WTC11 (cell line): Measurements from ENCODE around the gene COL18A1. TPM values are rescaled to one million over a fixed set of nuclear protein-coding genes. Genes with fewer than 3 reads are reported as not detected.

Source experiments
- ATAC-seq: fragments of 200-7000 bp; cut with Tn5 transposase; 2 replicates; pipeline ENCODE4 v1.10.0; 2021; ENCODE audit warnings: mild to moderate bottlenecking, moderate library complexity
- CTCF ChIA-PET: fragments of 300-600 bp; sonication (Branson Sonifier 250); formaldehyde crosslinking; loops from one replicate; lab custom pipeline; 2021; ENCODE audit warnings: antibody characterized with exemption; lab: Charles Lee
- POLR2A ChIA-PET: fragments of 350-600 bp; sonication (Branson Sonifier 250); formaldehyde crosslinking; loops from one replicate; lab custom pipeline; 2021; ENCODE audit warnings: antibody characterized with exemption; lab: Charles Lee
- DNase-seq: peaks from one replicate; pipeline ENCODE4 v3.0.0; 2021; ENCODE audit warnings: low spot score
- H3K27ac Mint-ChIP-seq: 2 replicates; pipeline ENCODE4 v1.8.0; 2021; ENCODE audit warnings: mixed read lengths
- H3K27me3 Mint-ChIP-seq: 2 replicates; pipeline ENCODE4 v1.8.0; 2021; ENCODE audit warnings: low read depth, mild to moderate bottlenecking, moderate library complexity, mixed read lengths
- H3K36me3 Mint-ChIP-seq: 2 replicates; pipeline ENCODE4 v1.8.0; 2021; ENCODE audit warnings: mixed read lengths
- H3K4me1 Mint-ChIP-seq: 2 replicates; pipeline ENCODE4 v1.8.0; 2022; ENCODE audit warnings: mixed read lengths
- H3K4me3 Mint-ChIP-seq: 2 replicates; pipeline ENCODE4 v1.8.0; 2021; ENCODE audit warnings: mild to moderate bottlenecking, moderate library complexity, mixed read lengths
- H3K9me3 Mint-ChIP-seq: 2 replicates; pipeline ENCODE4 v1.8.0; 2021; ENCODE audit warnings: mixed read lengths
- CDX4 ChIP-seq: fragments of 250-450 bp; sonication (Bioruptor Pico); IDR thresholded peaks from 2 replicates; pipeline ENCODE4 v1.9.0; 2021; ENCODE audit warnings: moderate library complexity, mild to moderate bottlenecking, inconsistent platforms, borderline replicate concordance
- ELF4 ChIP-seq: sonication (generic); formaldehyde crosslinking; IDR thresholded peaks from 2 replicates; pipeline ENCODE4 v1.8.1; 2022; ENCODE audit warnings: low read depth, mild to moderate bottlenecking, moderate library complexity, missing genetic modification reagents
- ESRRA ChIP-seq: sonication (generic); formaldehyde crosslinking; IDR thresholded peaks from 2 replicates; pipeline ENCODE4 v1.8.1; 2022; ENCODE audit warnings: mild to moderate bottlenecking, missing genetic modification reagents, borderline replicate concordance
- FOXJ3 ChIP-seq: sonication (generic); formaldehyde crosslinking; IDR thresholded peaks from 2 replicates; pipeline ENCODE4 v1.9.0; 2021; ENCODE audit warnings: missing genetic modification reagents, mild to moderate bottlenecking, borderline replicate concordance
- FOXK1 ChIP-seq: sonication (generic); formaldehyde crosslinking; IDR thresholded peaks from 2 replicates; pipeline ENCODE4 v1.8.0; 2022; ENCODE audit warnings: mild to moderate bottlenecking, moderate library complexity, missing genetic modification reagents
- GABPB1 ChIP-seq: sonication (generic); formaldehyde crosslinking; IDR thresholded peaks from 2 replicates; pipeline ENCODE4 v1.8.1; 2023; ENCODE audit warnings: mild to moderate bottlenecking, missing genetic modification reagents
- JUN ChIP-seq: sonication (generic); formaldehyde crosslinking; IDR thresholded peaks from 2 replicates; pipeline ENCODE4 v1.8.0; 2023; ENCODE audit warnings: mild to moderate bottlenecking, missing genetic modification reagents
- SMAD3 ChIP-seq: sonication (generic); formaldehyde crosslinking; IDR thresholded peaks from 2 replicates; pipeline ENCODE4 v1.8.0; 2022; ENCODE audit warnings: missing genetic modification reagents, mild to moderate bottlenecking, borderline replicate concordance
- SP1 ChIP-seq: sonication (generic); formaldehyde crosslinking; conservative IDR thresholded peaks from 2 replicates; pipeline ENCODE4 v1.8.1; 2022; ENCODE audit warnings: missing genetic modification reagents
- TCF7 ChIP-seq: sonication (generic); formaldehyde crosslinking; IDR thresholded peaks from 2 replicates; pipeline ENCODE4 v1.8.0; 2022; ENCODE audit warnings: mild to moderate bottlenecking, low read depth, missing genetic modification reagents, moderate library complexity
- TEAD4 ChIP-seq: sonication (generic); formaldehyde crosslinking; IDR thresholded peaks from 2 replicates; pipeline ENCODE4 v1.8.0; 2022; ENCODE audit warnings: mild to moderate bottlenecking, missing genetic modification reagents
- ZBTB21 ChIP-seq: sonication (generic); formaldehyde crosslinking; IDR thresholded peaks from 2 replicates; pipeline ENCODE4 v1.8.1; 2023; ENCODE audit warnings: mild to moderate bottlenecking, missing genetic modification reagents, borderline replicate concordance
- ZNF263 ChIP-seq: sonication (generic); formaldehyde crosslinking; IDR thresholded peaks from 2 replicates; pipeline ENCODE4 v1.8.1; 2022; ENCODE audit warnings: low read depth, mild to moderate bottlenecking, moderate library complexity, missing genetic modification reagents
- ZNF416 ChIP-seq: fragments of 250-450 bp; sonication (Bioruptor Pico); IDR thresholded peaks from 2 replicates; pipeline ENCODE4 v1.9.0; 2021; ENCODE audit warnings: mild to moderate bottlenecking, inconsistent platforms
- ZNF423 ChIP-seq: fragments of 250-450 bp; sonication (Bioruptor Pico); IDR thresholded peaks from 2 replicates; pipeline ENCODE4 v2.1.2; 2022; ENCODE audit warnings: mild to moderate bottlenecking, moderate library complexity
- ZNF532 ChIP-seq: fragments of 250-450 bp; sonication (Bioruptor Pico); IDR thresholded peaks from 2 replicates; pipeline ENCODE4 v1.9.0; 2021; ENCODE audit warnings: mild to moderate bottlenecking, borderline replicate concordance
- total RNA-seq: library from RNA; stranded (reverse); gene quantifications from 3 replicates; pipeline ENCODE4 v1.2.3, GENCODE V29; 2021
- TF ChIP-seq, protein P1 (sequence below): sonication (generic); formaldehyde crosslinking; IDR thresholded peaks from 2 replicates; pipeline ENCODE4 v1.8.1; 2022; ENCODE audit warnings: low read depth, mild to moderate bottlenecking, moderate library complexity, missing genetic modification reagents, borderline replicate concordance
- TF ChIP-seq, protein P2 (sequence below): sonication (generic); formaldehyde crosslinking; IDR thresholded peaks from 2 replicates; pipeline ENCODE4 v1.8.0; 2022; ENCODE audit warnings: mild to moderate bottlenecking, missing genetic modification reagents
- TF ChIP-seq, protein P3 (sequence below): sonication (generic); formaldehyde crosslinking; IDR thresholded peaks from 2 replicates; pipeline ENCODE4 v1.8.0; 2022; ENCODE audit warnings: mild to moderate bottlenecking, missing genetic modification reagents

The COL18A1 gene
- total RNA-seq, 1 experiment from 2014 or later = 231 TPM

DNA sequence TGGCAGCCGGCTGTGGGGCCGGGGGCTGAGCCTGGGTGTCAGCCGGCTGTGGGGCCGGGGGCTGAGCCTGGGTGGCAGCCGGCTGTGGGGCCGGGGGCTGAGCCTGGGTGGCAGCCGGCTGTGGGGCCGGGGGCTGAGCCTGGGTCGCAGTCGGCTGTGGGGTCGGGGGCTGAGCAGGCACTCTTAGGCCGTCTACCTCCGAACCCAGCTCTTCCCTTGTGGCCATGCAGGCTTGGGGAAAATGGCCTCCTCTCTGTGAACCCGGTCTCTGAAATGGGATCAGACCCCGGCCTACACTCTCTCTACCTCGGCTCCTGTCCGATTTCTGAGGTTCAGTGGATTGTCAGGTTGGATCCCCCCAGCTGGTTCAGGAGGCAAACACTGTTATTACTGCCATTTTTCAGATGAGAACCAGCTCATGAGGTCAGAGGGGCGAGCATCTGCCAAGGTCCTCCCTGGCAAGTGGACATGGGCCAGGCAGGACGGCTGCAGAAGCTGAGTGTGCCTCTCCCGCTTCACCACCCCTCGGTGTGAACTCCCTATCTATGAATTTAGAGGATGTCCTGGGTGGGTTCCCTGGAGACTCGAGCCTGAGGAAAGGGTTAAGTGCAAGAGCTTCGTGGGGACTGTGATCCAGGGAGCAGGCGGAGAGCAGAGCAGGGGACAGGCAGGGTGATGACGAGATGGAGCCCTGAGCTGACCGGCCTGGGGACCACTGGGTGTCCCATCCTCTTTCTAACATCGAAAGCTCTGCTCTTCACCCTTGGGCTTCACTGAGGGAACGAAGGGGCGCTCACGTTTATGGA is 10.9 kb upstream of the COL18A1 start:
- ChIA-PET CTCF (interaction anchor here (0.9 kb wide), 1 partner anchor 85 kb away, joined by 3 read pairs; no protein-coding TSS in a partner anchor), POLR2A (no interaction called here)
- no peaks in the 10 kb centered on the region for H3K9me3 Mint-ChIP-seq
- TF ChIP-seq SMAD3 (no peak), ZNF532 (CRISPR knock-in tag) (no peak), ELF4 (CRISPR knock-in tag) (no peak), ZNF423 (CRISPR knock-in tag) (no peak)
- H3K36me3 Mint-ChIP-seq = no peaks in the 10 kb centered on the region
- DNase-seq (peak; percentile 6), ATAC-seq (no peak)
- H3K27me3 Mint-ChIP-seq = peaks cover 4% of the 10 kb centered on the region; the same call in 1 of the 2 replicates
- no peak overlapping the region for H3K4me3 Mint-ChIP-seq
- no peak overlapping the region for H3K27ac Mint-ChIP-seq
- no peaks in the 10 kb centered on the region; the same call in 1 of the 2 replicates for H3K4me1 Mint-ChIP-seq

GRCh38 chr21:45396620-45396995 is 8.4 kb upstream of the COL18A1 start:
- no peak overlapping the region for H3K4me3 Mint-ChIP-seq
- CTCF ChIA-PET = interaction anchor here (0.7 kb wide), 1 partner anchor 39 kb away, joined by 3 read pairs; no protein-coding TSS in a partner anchor
- ATAC-seq (no peak), DNase-seq (no peak)
- peaks cover 12% of the 10 kb centered on the region for H3K9me3 Mint-ChIP-seq
- peaks cover 7% of the 10 kb centered on the region for H3K36me3 Mint-ChIP-seq
- H3K27ac Mint-ChIP-seq = no peak overlapping the region
- no peaks in the 10 kb centered on the region for H3K4me1 Mint-ChIP-seq
- H3K27me3 Mint-ChIP-seq = peaks cover 10% of the 10 kb centered on the region
- TF ChIP-seq TEAD4 (CRISPR knock-in tag) (no peak), SP1 (no peak), FOXK1 (CRISPR knock-in tag) (no peak), ZNF416 (CRISPR knock-in tag) (no peak), FOXJ3 (no peak), ZBTB21 (no peak), TCF7 (CRISPR knock-in tag) (no peak), ZNF263 (CRISPR knock-in tag) (no peak), GABPB1 (CRISPR knock-in tag) (no peak), ESRRA (CRISPR knock-in tag) (no peak), JUN (no peak), ELF4 (CRISPR knock-in tag) (no peak), CDX4 (CRISPR knock-in tag) (no peak)
- TF ChIP-seq, protein P1, sequence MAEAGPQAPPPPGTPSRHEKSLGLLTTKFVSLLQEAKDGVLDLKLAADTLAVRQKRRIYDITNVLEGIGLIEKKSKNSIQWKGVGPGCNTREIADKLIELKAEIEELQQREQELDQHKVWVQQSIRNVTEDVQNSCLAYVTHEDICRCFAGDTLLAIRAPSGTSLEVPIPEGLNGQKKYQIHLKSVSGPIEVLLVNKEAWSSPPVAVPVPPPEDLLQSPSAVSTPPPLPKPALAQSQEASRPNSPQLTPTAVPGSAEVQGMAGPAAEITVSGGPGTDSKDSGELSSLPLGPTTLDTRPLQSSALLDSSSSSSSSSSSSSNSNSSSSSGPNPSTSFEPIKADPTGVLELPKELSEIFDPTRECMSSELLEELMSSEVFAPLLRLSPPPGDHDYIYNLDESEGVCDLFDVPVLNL (CRISPR knock-in tag) = no peak
- TF ChIP-seq, protein P2, sequence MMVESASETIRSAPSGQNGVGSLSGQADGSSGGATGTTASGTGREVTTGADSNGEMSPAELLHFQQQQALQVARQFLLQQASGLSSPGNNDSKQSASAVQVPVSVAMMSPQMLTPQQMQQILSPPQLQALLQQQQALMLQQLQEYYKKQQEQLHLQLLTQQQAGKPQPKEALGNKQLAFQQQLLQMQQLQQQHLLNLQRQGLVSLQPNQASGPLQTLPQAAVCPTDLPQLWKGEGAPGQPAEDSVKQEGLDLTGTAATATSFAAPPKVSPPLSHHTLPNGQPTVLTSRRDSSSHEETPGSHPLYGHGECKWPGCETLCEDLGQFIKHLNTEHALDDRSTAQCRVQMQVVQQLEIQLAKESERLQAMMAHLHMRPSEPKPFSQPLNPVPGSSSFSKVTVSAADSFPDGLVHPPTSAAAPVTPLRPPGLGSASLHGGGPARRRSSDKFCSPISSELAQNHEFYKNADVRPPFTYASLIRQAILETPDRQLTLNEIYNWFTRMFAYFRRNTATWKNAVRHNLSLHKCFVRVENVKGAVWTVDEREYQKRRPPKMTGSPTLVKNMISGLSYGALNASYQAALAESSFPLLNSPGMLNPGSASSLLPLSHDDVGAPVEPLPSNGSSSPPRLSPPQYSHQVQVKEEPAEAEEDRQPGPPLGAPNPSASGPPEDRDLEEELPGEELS (CRISPR knock-in tag) = no peak
- TF ChIP-seq, protein P3, sequence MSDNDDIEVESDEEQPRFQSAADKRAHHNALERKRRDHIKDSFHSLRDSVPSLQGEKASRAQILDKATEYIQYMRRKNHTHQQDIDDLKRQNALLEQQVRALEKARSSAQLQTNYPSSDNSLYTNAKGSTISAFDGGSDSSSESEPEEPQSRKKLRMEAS (CRISPR knock-in tag) = no peak
- POLR2A ChIA-PET = no interaction called here
